ENCODE results near the gene PRKCD.
A peak's percentile ranks its signal among the peaks of the same experiment; 100 is the strongest.

The PRKCD gene

DNA sequence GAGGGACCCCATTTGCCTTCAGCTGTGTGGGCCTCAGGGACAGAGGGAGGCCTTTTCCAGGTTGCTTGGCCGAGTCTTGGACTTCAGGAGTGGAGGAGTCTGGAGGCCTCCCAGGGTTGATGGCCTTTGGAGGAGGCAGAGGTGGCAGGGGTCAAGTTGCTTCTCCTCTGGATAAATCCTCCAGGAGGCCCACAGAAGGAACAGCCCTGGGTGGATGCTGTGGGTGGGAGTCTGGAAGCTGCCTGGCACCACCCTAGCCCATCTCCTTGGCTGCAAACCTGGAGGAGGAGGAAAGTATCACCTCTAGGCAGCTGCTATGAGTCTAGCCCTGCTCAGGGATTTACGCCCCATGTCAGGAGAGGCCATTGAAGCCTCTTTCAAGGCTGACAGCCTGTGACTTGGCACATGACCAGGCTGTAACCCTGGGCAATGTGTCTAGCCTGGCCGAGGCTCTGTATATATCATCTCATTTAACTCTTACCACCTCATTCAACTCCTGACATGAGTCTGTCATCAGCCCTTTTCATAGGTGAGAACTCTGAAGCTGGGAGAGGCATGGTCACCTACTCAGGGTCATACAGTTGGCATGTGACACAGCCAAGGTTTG is 2.9 kb upstream of the PRKCD start:
- no peak for DNase-seq

DNA sequence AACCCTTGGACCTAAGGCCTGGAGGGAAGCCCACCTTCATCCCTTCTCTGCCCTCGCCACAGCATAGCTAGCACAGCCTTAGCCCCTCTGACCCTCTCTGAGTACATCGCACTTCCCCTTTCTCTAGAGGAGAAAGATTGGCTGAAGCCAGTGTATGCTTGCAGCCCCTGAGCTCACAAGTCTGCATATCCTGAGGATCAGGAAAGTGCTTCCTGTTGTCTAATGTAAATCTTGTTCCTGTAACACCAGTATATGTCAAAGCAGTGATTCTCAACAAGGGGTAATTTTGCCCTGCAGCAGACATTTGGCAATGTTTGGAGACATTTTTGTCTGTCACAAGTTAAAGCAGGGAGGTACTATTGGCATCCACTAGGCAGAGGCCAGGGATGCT is 2.2 kb upstream of the PRKCD start:
- DNase-seq = no peak

DNA sequence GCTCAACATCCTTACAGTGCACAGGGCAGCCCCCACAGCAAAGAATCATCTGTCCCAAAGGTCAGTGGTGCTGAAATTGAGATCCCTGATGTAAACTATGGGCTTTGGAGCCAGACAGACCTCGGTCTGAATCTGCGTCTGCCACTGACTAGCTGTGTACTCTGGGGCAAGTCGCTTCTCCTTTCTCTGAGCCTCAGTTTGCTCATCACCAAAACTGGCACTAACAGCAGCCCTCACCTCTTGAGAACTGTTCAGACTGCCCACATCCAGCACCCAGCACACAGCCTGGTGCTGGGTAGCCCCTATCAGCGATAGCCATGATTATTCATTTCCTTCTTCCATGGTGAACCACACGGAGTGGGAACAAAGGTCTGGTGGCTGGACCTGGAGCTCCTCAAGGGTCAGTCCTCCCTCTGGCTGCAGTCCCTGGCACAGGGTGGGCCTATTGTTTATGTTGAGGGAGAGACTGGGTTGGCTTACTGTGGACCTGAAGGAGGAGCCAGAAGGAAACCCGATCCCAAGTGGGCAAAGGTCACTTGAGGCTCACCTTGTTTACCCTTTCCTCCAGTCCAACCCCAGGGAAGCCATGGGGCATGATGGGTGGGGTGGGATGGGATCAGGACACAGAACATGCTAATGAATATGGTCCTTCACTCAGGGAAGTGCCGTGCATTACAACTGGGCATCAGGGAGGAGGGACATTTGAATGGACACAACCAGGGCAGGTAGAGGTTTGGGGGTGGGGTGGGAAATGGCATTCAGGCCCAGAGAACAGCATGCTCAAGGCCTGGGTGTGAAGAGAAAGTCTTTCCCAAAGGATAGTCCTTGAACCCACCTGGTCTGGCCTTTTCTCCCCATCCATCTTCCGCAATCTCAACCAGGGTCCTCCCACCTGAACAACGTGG is 1.6 kb upstream of the PRKCD start:
- no peak for DNase-seq

DNA sequence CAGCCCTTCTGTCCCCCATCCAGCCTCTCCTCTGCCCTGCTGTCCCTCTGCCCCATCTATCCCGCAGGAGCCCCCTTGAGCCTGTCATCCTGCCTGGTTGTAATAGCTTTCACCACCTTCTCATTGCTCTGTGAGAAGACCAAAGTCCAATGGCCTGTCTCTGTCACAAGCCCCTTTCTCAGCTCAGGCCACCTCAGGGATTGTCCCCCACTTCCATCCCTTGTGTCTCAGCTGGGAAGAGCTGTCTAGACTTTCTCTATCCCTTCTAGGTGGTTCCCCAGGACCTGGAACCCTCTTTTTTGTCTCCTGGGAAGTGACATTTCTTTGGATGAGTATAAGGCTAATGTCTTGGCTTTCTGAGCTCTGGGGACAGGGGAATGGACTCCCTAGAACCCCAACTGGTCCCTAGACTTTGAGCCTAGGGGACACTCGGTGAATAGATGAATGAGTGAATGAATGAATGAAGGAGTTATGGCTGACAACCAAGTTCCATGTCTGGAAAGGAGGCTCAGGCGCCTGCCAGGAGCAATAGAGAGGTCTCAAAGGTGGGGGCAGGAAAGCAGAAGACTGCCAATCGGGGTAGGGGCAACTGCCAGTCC is 849 bp upstream of the PRKCD start:
- no peak for DNase-seq

DNA sequence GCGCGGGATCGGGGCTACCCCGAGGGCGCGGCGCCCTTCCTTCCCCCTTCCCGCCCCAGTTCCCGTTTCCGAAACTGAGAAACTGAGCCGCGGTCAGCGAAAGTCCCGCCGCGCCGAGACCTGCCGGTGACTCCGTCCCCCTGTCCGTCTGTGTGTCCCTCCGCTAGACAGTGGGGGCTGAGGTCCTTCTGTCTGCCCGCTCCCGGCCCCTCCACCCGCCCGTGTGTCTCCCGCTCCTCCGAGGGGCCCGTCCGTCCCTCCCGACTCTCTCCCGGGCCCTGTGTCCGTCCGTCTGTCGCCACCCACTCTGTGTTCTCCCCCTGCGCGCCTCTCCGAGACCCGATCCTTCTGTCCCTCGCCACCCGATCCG is 426 bp downstream of the PRKCD start:
- peak; percentile 14 for DNase-seq

DNA sequence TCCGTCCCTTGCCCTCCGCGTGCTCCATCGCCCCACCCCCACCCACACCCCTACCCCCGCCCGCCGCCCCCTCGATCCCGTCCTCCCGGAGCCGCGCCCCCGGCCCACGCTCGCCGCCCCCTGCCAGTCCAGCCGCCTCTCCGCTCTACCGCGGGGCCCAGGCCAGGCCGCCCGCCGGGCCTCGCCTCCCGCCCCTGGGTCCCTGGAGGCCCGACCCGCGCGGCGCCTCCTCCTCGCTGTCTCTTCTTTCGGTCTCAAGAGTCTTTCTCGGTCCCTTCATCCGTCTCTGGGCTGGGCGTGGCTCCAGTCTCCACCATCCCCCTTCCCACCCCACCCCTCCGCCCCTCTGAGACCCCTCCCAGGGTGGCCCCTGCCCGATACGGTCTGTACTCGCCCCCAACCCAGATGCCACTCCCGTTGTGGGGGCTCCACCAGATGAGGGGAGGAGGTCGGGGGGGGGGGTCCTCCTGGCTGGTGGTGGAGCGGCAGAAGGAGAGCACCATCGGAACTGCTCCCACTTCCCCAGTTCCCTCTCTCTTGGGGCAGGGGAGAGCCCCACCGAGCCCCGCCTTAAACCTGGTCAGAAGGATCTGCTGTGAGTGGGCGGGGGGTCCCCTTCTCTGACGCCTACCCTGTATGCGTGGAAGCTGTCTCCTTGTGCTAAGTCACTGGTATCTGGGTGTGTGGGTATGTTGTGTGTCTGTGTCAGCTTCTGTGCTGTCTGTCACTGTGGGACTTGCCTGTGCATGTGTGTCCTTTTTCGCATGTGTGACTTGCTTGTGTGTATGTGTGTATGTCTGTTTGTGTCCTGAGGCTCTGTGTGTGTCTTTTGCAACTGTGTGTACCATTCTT is 1.0 kb downstream of the PRKCD start:
- peak; percentile 58 for DNase-seq

DNA sequence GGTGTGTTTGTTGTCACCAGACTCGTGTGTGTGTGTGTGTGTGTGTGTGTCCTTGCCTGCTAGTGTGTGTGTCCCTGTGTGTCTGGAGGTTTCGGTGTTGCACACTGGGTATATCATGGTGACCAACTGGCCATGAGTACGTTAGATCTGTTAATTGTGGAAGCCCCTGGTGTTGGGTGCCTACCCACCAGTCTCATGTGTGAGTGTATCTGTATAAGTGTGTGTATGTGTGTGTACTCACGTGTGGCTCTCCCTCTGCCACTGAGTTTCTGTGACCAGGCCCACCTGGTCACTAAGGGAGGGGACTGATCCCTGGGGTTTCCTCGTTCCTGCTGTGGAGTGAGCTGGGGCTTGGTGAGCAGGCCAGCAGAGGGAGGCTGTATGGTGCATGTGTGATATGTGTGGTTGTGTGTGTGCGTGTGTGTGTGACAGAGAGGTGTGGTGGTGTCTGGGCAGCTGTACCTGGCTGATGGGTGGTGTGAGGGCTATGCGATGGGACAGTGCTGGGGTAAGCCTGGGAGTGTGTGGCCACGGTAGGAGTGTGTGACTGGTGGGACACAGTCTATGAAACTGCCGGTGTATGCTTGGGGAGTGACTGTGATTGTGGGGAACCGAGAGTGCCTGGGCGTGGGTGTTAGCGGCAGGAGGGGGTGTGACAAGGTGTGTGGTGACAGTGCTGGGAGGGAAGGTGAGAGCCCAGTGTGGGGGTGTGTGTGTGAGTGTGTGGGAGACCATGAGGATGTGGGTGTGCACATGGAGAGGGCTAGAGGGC is 1.8 kb downstream of the PRKCD start:
- peak; percentile 35 for DNase-seq

DNA sequence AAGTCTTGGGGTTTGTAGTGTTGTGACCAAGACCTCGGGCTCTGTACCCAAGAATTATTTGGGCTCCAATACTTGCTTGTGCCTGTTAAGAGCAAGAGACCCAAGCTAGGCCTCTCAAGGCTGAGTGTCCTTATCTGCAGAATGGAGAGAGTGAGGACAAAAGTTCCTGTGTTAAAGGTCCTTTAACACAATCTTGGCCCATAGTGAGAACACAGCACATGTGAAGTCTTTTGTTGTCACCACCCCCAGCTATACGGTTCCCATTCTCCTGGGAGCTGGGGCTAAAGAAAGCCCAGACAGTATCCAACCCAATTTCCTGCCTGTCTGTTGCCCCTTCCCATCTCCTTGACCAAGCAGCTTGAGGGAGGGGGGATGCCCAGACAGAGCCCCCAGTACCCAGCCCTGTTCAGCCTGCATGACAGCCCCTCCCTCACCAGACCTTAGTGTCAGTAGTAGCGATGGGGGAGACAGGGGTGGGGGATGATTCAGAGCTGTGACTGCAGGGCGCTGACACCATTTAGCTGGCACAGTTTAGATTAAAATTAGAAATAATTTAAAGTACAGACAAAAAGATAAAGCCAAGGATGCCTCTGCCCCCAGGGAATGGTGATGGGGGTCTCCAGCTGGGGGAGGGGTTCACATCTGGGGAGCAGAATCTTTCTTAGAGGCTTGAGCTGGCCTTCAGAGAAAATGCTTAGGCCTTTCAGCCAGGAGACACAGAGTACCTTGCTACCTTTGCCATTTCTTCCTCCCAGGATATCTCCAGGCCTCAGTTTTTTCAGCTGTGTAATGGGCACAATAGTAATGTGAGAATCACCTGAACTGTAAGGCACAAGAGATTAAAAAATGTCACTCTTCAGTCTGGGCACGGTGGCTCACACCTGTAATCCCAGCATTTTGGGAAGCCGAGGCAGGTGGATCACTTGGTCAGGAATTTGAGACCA is 2.7 kb downstream of the PRKCD start:
- no peak for DNase-seq

DNA sequence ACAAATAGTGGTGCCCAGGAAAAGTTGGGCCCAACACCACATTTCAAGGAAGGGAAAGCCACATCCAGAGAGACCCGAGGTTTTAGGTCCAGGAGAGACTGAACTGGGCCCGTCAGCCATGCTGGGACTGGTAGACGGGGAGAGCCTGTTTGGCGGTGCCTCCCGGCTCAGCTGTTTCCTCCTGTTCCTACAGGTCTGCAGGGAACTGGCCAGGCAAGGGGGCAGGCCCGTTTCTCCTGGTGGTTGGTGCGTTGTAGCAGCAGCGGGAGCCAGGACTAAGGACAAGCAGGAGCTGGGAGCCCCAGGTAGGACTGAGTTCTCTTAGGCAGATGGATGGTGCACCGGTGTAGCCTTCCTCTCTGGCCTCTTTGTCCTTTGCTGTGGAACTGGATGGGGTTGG is 3.9 kb downstream of the PRKCD start:
- no peak for DNase-seq

DNA sequence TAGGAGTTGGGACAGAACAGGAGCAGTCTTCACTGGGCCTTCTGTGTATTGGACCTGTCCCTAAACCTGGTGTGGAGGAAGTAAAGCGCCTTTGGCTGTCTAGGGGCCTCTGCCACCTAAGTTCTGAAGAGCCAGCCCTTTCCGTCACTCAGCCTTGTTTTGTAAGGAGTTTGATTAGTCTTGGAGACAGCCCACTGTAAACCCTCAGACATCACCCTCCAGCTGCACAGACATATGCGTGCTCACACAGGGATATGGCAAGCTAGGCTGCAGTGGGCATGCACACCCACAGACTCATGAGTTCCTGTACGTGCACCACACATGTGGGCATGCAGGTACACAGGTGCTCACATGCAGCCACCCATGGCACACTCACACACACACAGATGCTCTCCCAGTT is 5.2 kb downstream of the PRKCD start:
- no peak for DNase-seq

DNA sequence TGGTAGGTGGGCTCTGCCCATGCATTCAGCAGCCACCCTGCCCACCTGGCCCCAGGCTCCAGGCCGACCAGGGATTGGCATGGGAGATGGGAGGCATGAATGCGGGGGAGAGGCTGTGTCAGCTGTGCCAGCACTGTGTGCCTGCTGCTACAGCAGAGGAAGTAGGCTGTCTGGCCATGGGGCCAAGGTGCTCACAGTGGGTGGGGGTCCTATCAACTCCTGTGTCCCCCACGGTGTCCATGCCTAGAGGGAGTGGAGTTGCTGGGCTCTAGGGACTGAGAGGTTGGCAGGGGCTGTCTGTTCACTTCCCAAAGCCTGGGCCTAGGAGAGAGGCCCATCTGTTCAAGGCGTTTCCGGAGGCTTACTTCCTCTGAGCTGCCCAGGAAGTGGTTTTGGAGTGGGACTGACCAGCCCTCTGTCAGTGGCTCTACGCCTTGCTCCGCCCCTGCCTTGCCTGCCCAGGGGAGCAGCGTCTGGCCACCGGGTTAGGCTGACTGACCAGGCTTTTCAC is 5.8 kb downstream of the PRKCD start:
- no peak for DNase-seq

DNA sequence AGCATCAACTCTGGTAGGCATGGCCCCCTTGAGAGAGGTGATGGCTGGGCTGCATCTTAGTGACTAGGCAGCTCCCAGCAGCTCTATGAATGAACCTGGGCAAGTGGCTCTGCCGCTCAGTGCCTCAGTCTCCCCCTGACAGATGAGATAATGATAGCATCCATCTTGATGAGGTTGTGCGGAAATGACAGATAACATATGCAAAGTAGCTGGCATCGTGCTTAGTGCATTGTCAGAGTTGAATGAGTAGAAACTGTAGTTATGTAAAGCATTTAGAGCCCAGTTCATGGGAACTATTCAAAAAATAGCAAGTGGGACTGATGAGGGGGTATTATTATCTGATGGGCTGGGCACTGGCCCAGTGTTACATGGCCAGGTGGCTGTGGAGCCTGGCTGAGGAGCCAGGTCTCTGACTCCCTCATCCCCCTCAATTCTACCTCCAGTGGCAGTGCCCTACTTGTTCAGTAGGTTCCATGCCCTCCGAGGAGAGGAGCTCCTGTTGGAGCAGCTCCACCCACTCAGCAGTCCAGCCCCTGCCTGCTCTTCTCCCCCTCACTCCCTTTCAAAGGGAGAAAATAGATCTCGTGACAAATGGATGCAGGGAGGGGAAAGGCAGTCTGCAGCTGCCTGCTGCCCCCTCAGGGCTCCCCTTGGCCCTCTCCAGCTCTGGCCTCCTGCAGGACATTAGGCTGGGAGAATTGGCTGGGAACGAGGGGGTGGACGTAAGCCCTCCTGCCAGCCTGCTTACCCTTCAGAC is 6.6 kb downstream of the PRKCD start:
- no peak for DNase-seq

DNA sequence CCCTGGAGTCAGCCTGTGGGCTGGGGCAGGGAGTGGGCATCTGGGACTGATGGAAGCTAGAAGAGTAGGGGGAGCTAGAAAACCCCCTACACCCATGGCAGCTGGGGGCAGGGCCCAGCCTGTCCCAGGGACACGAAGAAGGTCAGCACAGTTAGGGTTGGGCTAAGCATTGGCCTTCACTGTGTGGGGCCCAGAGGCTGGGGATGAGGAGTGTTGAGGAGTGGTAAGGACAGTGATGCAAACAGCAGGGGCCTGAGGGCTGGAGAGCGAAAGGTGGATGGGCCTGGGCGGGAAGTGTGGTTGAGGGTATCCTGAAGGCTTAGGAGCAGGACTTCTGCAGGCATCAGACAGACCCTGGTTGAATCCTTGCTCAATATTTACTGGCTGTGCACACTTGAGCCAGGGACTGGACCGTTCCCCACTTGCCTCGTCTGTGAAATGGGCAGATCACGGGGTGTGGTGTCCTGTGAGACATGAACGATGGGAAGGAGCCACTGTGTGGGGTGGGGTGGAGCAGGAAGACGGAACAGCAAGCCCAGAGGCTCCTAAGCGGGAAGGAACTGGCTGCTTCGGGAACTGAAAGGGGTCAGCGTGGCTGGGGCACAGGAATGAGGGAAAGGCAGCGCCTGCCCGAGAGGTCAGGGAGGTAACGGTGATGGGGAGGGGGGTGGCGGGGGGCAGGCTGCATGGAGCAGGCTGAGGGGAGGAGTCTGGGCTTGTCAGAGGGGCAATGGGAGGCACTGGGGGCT is 7.3 kb downstream of the PRKCD start:
- DNase-seq = no peak

DNA sequence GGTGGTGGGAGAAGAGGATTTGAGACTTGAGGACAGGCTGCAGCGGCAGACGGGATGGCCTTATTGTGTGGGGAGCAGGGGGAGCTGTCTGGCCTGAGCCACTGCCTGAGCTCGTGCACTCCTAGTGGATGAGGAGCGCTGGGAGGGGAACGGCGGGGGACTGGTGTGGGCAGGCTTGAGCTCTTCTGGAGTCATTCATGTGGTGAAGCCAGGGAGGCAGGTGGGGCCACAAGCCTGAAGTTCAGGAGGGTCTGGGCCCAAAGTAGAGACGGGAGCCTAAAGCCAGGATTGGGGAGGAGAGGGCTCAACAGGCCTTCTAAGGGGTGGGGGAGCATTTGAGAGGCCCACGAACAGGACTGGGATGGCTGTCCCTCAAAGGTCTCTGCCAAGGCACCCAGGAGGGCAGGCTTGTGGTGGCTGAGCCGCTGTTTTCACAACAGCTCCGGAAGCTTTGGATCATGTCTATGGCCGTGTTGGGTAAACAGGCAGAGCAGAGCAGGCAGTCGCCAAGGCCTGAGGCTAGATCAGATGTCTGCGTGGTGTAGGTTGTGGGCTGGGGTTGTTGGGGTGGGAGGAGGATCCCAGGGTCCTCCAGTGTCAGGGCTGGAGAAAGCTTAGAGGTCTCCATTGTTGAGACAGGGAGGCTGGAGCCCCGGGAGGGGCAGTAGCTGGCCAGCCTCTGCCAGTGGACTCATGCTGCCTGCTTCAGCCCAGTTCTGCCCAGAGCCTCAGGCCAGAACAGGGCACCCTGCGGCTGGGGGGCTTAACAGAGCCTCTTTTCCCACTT is 8.2 kb downstream of the PRKCD start:
- DNase-seq = no peak

DNA sequence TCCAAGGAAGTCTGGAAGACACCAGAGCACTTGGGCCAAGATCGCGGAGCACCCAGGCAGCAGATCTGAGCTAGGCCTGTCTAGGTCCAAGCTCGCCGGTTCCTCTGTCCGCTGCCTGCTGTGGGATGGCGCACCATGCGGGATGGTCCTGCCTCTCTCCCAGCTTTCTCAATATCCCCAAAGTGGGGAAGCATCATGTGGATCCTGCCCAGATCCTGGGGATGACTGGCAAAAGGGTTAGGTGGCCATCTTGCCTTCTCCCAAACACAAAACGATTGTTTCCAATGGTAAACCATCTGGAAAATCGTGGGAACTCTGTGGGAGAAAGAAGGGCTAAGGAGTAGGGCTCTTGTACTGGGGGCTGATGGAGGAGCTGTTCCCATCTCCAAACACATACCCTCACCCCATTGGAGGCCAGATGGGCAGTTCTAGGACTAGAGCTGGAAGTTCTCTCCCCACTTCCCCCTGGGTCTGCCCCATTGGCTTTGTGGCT is 8.9 kb downstream of the PRKCD start:
- DNase-seq = no peak

DNA sequence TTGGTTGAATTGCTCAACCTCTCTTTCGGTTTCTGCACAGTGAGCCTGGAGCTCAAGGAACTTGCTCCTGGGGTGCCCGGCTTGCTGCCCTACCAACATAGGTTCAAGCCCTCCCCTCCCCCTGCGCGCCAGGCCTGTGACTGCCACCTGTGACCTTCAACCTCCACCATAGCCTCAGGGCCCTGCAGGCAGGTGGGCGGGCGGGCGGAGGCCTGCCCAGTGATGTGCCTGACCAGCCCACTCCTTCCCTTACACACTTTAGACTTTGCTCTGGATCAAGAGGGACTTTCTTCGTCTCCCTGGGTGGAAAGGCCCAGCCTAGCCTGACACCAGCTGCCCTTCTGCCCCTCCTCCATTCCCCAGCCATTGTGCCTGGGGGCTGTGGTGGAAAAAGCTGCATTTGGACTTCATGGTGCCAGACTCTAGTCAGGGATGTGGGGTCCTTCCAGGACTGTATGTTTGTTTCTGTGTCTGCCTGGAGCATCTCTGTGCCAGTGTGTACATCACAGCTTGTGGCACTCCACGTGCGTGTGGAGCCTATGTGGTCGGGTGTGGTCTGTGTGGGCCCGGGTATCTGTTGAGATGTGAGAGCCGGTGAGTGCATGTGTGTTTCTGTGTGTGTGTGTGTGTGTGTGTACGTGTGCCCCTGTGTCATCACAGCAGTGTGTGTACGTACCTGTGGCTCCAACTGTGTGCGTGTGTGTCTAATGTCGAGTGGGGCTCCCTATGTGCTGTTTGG is 9.5 kb downstream of the PRKCD start:
- no peak for DNase-seq

DNA sequence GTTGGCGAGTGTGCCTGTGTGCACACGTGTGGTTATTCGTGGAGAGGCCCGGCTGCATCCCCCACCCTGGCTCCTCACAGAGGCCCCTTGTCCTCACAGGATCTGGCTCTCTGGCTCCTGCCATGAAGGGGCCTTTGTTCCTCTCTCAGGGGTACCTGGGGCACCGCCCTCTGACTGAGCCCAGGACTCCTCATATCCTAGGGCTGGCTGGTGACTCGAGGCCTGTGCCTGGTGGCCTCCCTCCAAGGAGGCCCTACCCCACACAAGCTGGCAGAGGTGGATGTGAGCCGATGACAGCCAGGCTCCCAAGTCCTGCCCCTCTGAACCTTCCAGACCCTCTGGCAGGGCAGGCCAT is 10.0 kb downstream of the PRKCD start:
- no peak for DNase-seq

All from stimulated activated CD4-positive, alpha-beta T cell treated with anti-CD3 and anti-CD28 coated beads, Interleukin-4, amount 100 ng/mL, for 1 hour (primary cell).